C4-2B (cell line): ENCODE results near the gene CASP7.

ENCODE experiments used
- CTCF ChIP-seq: fragments of 450-650 bp; conservative IDR thresholded peaks from 2 replicates; pipeline ENCODE4 v1.5.1; 2017; ENCODE audit warnings: mild to moderate bottlenecking
- ZFX ChIP-seq: fragments of 450-650 bp; IDR thresholded peaks from 2 replicates; pipeline ENCODE4 v1.6.1; 2017

- TF ChIP-seq CTCF (no peak), ZFX (no peak)
These were observed 33.1 kb upstream of the CASP7 start for GRCh38 chr10:113646336-113647201.
